ENCODE results near the gene MAP3K7CL.

Gene MAP3K7CL

GRCh38 chr21:29207201-29207600, 76.8 kb downstream of the MAP3K7CL start:
- TF ChIP-seq CTCF (IDR thresholded peaks at IDR 0.05; ENCODE audit: insufficient read depth, low read length, missing control alignments): no peak
- DNase-seq (ENCODE audit: low read depth, low spot score): no peak
- ChIA-PET CTCF (no interaction called here), POLR2A (no interaction called here)
- H3K4me3 ChIP-seq (ENCODE audit: low read depth, low read length): no peak overlapping the region

GRCh38 chr21:29208044-29208681, 77.7 kb downstream of the MAP3K7CL start:
- POLR2A ChIA-PET: interaction anchor here (0.5 to 1.3 kb wide), 4 partner anchors 10 to 123 kb away, joined by 3 to 10 read pairs (median 5); no protein-coding TSS in a partner anchor
- CTCF ChIA-PET: interaction anchor here (0.7 to 1.1 kb wide), 3 partner anchors 11 to 44 kb away, joined by 3 to 4 read pairs (median 3); no protein-coding TSS in a partner anchor

GRCh38 chr21:29208682-29209059, 78.2 kb downstream of the MAP3K7CL start:
- ChIA-PET POLR2A (interaction anchor here (1.1 to 1.3 kb wide), 3 partner anchors 9 to 92 kb away, joined by 3 to 10 read pairs (median 6); no protein-coding TSS in a partner anchor), CTCF (interaction anchor here (0.9 to 1.1 kb wide), 2 partner anchors 12 to 45 kb away, joined by 3 to 4 read pairs; no protein-coding TSS in a partner anchor)
- DNase-seq (ENCODE audit: low read depth, low spot score): peak; percentile 90
- H3K4me3 ChIP-seq (ENCODE audit: low read depth, low read length): no peak overlapping the region
- no peak for TF ChIP-seq CTCF (IDR thresholded peaks at IDR 0.05; ENCODE audit: insufficient read depth, low read length, missing control alignments)

More at GRCh38 chr21:29208044-29208681, 77.7 kb downstream of the MAP3K7CL start:
- no peak for TF ChIP-seq CTCF (IDR thresholded peaks at IDR 0.05; ENCODE audit: insufficient read depth, low read length, missing control alignments)
- no peak for DNase-seq (ENCODE audit: low read depth, low spot score)
- no peak overlapping the region for H3K4me3 ChIP-seq (ENCODE audit: low read depth, low read length)

GRCh38 chr21:29209696-29210095, 79.3 kb downstream of the MAP3K7CL start:
- no peak for DNase-seq (ENCODE audit: low read depth, low spot score)
- H3K4me3 ChIP-seq (ENCODE audit: low read depth, low read length): no peak overlapping the region
- no peak for TF ChIP-seq CTCF (IDR thresholded peaks at IDR 0.05; ENCODE audit: insufficient read depth, low read length, missing control alignments)
- ChIA-PET CTCF (interaction anchor here (1.4 kb wide), 1 partner anchor 14 kb away, joined by 4 read pairs; no protein-coding TSS in a partner anchor), POLR2A (interaction anchor here (0.5 kb wide), 1 partner anchor 8 kb away, joined by 3 read pairs; no protein-coding TSS in a partner anchor)

GRCh38 chr21:29211205-29211604, 80.8 kb downstream of the MAP3K7CL start:
- no peak overlapping the region for H3K4me3 ChIP-seq (ENCODE audit: low read depth, low read length)
- DNase-seq (ENCODE audit: low read depth, low spot score): no peak
- POLR2A ChIA-PET: no interaction called here
- CTCF ChIA-PET: no interaction called here
- TF ChIP-seq CTCF (IDR thresholded peaks at IDR 0.05; ENCODE audit: insufficient read depth, low read length, missing control alignments): no peak

- ChIA-PET POLR2A (no interaction called here), CTCF (no interaction called here)
- no peak for TF ChIP-seq CTCF (IDR thresholded peaks at IDR 0.05; ENCODE audit: insufficient read depth, low read length, missing control alignments)
- no peak overlapping the region for H3K4me3 ChIP-seq (ENCODE audit: low read depth, low read length)
- no peak for DNase-seq (ENCODE audit: low read depth, low spot score)
Measured at GRCh38 chr21:29212446-29212845, 82.0 kb downstream of the MAP3K7CL start.
